Measurements from ENCODE around the gene GRXCR2.

DNA sequence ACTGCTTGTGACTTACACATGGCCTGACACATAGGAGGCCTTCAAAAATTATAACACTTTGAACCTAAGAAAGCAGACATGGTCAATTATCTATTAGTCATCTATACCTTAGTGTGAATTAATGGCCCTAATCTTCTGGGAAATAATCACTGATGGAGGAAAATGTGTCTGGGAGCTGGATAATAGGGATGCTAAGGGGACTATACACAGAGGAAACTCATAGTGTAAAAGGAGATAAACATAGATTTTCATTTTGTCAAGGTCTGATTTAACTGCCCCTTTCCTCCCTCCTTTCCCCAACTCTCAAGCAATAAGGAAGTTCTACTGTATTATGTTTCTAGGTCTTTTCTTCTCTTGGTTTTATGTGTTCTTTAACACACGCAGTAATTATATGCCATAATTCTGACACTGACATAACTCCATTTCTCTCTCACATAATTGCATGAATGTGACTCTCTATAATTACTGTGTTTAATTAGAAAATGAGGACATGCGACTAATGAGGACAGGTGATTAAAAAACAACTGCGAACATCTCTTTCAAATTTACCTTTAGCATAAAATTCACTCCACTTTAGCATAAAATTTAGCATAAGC, 18.9 kb downstream of the GRXCR2 start:
- no peak for TF ChIP-seq GATA2 (IDR thresholded peaks at IDR 0.05; ENCODE audit: low read depth, low read length)
- no peak for TF ChIP-seq GATA3 (IDR thresholded peaks at IDR 0.05; ENCODE audit: low read depth, low read length)
